Esophagus mucosa (tissue), 1 donor: ENCODE measurements around the gene ASPRV1. TPM values are rescaled to one million over a fixed set of nuclear protein-coding genes. Genes with fewer than 3 reads are reported as not detected.
"Not testable (repeated sequence)": the region's sequence is repeated elsewhere in the genome, so short reads cannot be mapped to it uniquely, and the experiment has no call there.

Source experiments
- ATAC-seq: fragments of 200-7000 bp; cut with Tn5 transposase; one replicate; pipeline ENCODE4 v1.9.1; 2020
- total RNA-seq: library from RNA; stranded (reverse); gene quantifications from one replicate; pipeline ENCODE4 v1.2.4, GENCODE V29; 2023
- donor health status: DM: yes; HTN: yes; CAD: no.

ASPRV1 gene
- total RNA-seq, 1 donor from 2014 or later, result 0.16 TPM

GRCh38 chr2:69959425-69959824 is 2.0 kb downstream of the ASPRV1 start:
- ATAC-seq, result no peak

- ATAC-seq, result no peak
Measured at GRCh38 chr2:69958480-69958879, 3.0 kb downstream of the ASPRV1 start.

- no peak for ATAC-seq
Measured at GRCh38 chr2:69957965-69958364, 3.5 kb downstream of the ASPRV1 start.

- ATAC-seq, result no peak
Measured at GRCh38 chr2:69956475-69956979, 4.9 kb downstream of the ASPRV1 start.

- ATAC-seq, result peak; percentile 65
Measured at GRCh38 chr2:69955029-69955428, 6.4 kb downstream of the ASPRV1 start.

GRCh38 chr2:69954084-69954483 is 7.3 kb downstream of the ASPRV1 start:
- ATAC-seq, result no peak

GRCh38 chr2:69952336-69953115 is 8.9 kb downstream of the ASPRV1 start:
- no peak for ATAC-seq

- ATAC-seq, result not testable (repeated sequence)
Measured at GRCh38 chr2:69950671-69951070, 10.8 kb downstream of the ASPRV1 start.

GRCh38 chr2:69950241-69950640 is 11.2 kb downstream of the ASPRV1 start:
- ATAC-seq, result no peak

- ATAC-seq, result no peak
Measured at GRCh38 chr2:69948963-69949645, 12.3 kb downstream of the ASPRV1 start.

- no peak for ATAC-seq
Measured at GRCh38 chr2:69948032-69948962, 13.1 kb downstream of the ASPRV1 start.

GRCh38 chr2:69947325-69947931 is 14.0 kb downstream of the ASPRV1 start:
- no peak for ATAC-seq

- ATAC-seq, result peak; percentile 46
Measured at GRCh38 chr2:69946351-69947324, 14.8 kb downstream of the ASPRV1 start.

- ATAC-seq, result peak; percentile 7
Measured at GRCh38 chr2:69945941-69946340, 15.5 kb downstream of the ASPRV1 start.

- peak; percentile 82 for ATAC-seq
Measured at GRCh38 chr2:69945441-69945840, 16.0 kb downstream of the ASPRV1 start.

- peak; percentile 12 for ATAC-seq
Measured at GRCh38 chr2:69944756-69945155, 16.7 kb downstream of the ASPRV1 start.

- ATAC-seq, result no peak
Measured at GRCh38 chr2:69943843-69944525, 17.4 kb downstream of the ASPRV1 start.

- ATAC-seq, result peak; percentile 7
Measured at GRCh38 chr2:69943000-69943842, 18.2 kb downstream of the ASPRV1 start.

- no peak for ATAC-seq
Measured at GRCh38 chr2:69940691-69941090, 20.7 kb downstream of the ASPRV1 start.
